Inflammatory macrophage treated with lipopolysaccharide for 1 hour (primary cell): ENCODE results near the gene RNU6-9.
A peak's percentile ranks its signal among the peaks of the same experiment; 100 is the strongest.

Source experiments
- DNase-seq, 2 donors: peaks; one replicate each; pipeline ENCODE4 v3.0.0-alpha.2; 2020 to 2022

RNU6-9 gene

GRCh38 chr19:937259-937694, 44.0 kb downstream of the RNU6-9 start:
- peak; percentile 88 to 98 for DNase-seq

GRCh38 chr19:938233-938923, 45.1 kb downstream of the RNU6-9 start:
- no peak for DNase-seq

- no peak for DNase-seq
Measured at GRCh38 chr19:939439-939838, 46.2 kb downstream of the RNU6-9 start.

- DNase-seq: no peak
Measured at GRCh38 chr19:939922-940321, 46.6 kb downstream of the RNU6-9 start.

DNA sequence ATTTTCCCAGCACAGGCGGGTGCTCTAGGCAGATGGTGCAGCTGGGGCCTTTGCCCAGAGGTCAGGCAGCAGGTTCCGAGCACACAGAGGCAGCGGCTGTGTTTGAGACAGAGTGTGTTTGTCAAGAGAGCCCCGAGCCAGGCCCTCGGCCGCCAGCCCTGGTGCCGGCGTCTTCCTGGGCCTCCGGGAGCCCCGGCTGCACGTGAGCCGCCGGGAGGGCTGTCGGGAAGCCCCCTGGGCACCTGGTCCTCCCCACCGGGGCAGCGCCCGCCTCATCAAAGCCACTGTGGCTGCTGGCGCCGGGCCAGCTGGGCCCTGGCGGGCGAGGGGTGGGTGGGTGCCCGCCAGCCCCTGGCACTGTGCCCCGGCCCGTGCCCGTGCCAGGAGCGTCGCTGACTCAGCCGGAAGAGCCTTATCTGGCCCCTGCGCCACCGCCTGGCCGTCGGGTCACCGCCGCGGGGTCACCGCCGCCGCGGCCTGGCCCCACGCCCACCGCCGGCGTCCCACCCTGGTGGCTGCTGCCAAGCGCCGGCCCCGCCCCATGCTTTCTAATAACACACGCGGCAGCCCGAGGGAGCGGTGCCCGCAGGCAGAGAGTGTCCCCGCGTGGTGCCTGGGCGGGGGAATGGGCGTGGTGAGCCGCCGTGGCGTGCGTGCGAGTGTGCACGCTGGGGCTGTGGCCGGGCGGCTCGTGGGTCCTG, 47.5 kb downstream of the RNU6-9 start:
- peak in 1 of 2 donors; percentile 25 for DNase-seq

GRCh38 chr19:941292-942132, 48.2 kb downstream of the RNU6-9 start:
- no peak for DNase-seq

- no peak for DNase-seq
Measured at GRCh38 chr19:942133-942645, 48.9 kb downstream of the RNU6-9 start.
